ENCODE measurements around the gene CHAF1A.

CHAF1A gene

GRCh38 chr19:4402171-4403004, at the start of gene CHAF1A:
TSS of gene CHAF1A (plus strand) at chr19:4402640. CDS start at chr19:4402763, 123 bp downstream.
- DNase-seq (ENCODE audit: low spot score): peak; percentile 100

GRCh38 chr19:4352701-4353121, 49.7 kb upstream of the CHAF1A start:
- DNase-seq (ENCODE audit: low spot score): peak; percentile 85

DNA sequence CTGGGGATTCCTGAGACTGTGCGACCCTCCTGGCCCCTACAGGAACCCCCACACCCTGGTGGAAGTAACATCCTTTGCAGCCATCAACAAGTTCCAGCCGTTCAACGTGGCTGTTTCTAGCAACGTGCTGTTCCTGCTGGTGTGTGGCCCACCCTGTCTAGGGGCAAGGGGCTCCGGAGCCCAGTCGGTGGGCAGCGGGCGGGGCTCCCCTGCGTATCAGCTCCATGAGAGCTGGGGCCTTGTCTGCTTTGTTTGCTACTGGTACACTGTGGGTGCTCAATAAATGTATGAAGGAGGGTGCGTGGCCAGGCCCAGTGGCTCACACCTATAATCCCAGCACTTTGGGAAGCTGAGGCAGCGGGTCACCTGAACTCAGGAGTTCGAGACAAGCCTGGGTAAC, 48.2 kb upstream of the CHAF1A start:
- no peak for DNase-seq (ENCODE audit: low spot score)

DNA sequence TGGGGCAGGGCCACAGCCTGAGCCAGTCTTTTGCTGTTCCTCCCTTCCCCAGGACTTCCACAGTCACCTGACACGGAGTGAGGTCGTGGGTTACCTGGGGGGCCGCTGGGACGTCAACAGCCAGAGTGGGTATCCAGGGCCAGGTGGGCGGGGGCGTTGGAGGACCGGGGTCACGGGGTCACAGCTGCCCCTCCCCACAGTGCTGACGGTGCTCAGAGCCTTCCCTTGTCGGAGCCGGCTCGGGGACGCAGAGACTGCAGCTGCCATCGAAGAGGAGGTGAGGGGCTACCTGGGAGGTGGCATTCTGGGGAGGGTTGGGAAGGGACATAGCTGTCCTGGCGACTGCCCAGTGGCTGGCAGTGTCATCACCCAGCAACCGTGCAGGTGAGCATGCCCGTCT, 47.5 kb upstream of the CHAF1A start:
- no peak for DNase-seq (ENCODE audit: low spot score)

DNA sequence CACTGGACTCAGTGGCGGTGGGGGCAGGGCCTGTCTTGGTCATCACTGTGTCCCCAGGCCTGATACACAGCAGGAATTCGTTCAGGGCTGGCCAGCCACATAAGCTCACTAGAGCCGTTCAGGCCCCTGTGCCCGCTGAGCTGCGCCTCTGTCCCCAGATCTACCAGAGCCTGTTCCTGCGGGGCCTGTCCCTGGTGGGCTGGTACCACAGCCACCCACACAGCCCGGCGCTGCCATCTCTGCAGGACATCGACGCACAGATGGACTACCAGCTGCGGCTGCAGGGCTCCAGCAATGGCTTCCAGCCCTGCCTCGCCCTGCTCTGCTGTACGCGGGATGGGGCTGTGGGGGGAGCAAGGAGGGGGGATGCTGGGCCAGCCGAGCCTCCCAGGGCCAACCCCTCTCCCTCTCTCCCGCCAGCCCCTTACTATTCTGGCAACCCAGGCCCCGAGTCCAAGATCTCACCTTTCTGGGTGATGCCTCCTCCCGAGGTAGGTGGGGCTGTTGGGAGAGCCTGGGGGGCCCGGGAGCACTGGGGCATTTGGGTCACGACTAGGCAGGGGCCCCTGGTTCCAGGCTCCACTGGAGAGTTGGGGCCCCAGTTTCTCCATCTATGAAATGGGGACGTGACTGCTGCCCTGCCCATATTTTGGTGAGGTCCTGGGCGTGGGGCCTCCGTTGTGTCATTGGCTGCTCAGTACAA, 45.2 kb upstream of the CHAF1A start:
- DNase-seq (ENCODE audit: low spot score): no peak

DNA sequence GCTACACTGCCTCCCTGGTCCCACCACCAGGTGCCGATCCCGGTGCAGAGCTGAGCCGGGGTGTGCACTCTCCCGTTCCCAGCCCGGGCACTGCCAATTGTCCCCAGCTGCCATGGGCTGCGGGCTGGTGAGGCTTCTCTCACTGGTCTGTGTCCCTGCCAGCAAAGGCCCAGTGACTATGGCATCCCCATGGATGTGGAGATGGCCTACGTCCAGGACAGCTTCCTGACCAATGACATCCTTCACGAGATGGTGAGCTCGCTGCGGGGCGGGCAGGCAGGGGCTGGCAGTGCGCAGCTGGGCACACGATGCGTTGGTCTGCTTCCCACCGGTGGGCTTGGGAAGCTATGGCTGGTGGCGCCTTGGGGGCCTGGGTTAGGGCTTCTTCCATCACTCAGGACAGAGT, 44.5 kb upstream of the CHAF1A start:
- DNase-seq (ENCODE audit: low spot score): no peak

- DNase-seq (ENCODE audit: low spot score): no peak
Measured at GRCh38 chr19:4358709-4359626, 43.5 kb upstream of the CHAF1A start.

GRCh38 chr19:4359627-4360000, 42.8 kb upstream of the CHAF1A start:
- no peak for DNase-seq (ENCODE audit: low spot score)

DNA sequence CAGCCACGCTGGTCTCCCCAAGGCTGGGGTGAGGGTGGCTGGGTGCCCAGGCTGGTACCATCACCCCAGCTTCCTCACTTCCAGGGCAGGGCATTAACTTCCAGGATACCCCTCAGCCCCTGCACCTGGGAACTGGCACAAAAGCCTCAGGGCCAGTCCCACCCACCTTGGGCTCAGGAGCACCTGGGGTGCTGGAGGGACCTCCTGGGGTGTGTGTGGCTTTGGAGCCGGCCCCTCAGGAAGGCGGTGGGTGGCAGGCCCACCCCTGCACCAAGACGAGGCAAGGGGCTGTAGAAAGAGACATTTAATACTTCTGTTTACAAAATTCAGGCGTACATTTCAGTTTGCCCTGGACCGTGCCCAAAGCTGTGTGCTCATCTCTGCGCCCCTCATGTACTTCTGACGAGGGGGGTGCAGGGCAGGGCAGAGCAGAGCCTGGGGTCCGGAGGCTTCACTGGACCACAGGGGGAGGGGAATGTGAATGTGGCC, 42.3 kb upstream of the CHAF1A start:
- DNase-seq (ENCODE audit: low spot score): no peak

GRCh38 chr19:4360641-4361151, 41.7 kb upstream of the CHAF1A start:
- DNase-seq (ENCODE audit: low spot score): no peak

DNA sequence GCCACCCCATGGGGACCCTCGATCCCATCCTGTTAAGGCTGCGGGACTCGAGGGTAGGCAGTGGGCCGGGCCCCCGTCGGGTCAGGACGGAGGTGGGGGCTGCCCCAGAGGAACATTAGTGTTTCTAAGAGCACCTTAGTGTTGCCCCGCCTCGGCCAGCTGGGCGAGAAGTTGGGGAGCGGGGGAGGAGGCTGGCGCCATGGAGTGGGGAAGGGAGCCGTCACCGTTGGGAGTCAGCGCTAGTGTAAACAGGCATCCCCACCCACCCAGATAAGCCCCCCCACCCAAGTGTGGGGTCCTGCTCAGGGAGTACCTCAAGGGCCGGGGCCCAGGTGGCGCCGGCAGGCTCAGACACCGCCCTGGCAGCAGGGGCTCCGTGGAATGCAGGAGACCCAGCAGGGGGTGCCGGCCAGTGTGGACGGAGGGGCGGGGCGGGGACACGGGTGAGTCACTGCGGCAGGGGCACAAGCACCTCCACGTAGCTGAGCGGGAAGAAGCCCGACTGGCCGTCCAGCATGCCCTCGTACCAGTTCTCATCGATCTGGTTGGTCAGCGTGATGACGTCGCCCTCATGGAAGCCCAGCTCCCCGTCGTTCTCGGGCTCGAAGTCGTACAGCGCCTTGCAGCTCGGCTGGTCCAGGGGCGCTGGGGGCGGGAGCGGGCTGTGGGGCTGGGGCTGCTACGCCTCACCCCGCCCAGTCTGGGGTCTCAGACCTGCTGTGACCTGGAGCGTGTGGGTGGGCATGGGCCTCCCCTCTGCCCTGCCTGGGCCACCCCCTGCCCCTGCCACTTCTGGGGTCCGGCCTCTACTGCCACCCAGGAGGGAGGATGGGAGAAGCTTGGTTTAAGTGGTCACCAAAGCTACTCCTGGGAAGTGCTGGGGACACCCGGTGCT, 41.0 kb upstream of the CHAF1A start:
- no peak for DNase-seq (ENCODE audit: low spot score)

DNA sequence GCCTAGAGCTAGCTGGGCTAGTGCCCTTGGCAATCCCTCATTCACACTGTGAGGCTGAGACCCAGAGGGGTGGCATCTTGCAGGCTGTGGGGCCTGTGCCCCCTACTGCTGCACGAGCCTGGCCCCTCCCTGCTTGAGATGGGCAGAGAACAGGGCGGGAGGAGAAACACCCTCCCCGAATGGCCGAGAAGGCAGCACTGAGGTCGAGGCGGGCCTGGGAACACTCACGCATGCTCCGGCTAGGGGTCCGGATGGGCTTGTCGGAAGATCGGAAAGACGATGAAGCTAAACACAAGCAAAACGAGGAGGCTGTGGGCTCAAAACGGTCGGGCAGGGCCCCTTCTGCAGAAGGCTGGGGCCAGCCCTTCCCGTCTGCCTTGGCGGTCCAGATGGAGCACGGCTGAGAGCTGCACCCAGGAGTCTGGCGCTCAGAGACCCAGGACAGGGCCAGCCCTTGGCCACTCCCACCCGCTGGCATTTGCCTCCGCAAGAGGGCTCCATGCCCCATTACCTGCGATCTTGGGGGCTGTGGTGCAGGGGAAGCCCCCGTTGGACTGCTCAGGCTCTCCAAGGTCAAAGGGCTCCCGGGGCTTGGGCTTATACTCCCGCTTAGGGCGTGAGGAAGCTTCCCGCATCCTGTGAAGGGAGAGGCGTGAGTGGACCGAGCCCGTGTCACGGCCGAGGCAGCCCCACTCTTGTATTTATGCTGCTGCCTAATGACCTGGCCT, 40.2 kb upstream of the CHAF1A start:
- DNase-seq (ENCODE audit: low spot score): no peak

- no peak for DNase-seq (ENCODE audit: low spot score)
Measured at GRCh38 chr19:4362831-4363545, 39.5 kb upstream of the CHAF1A start.

DNA sequence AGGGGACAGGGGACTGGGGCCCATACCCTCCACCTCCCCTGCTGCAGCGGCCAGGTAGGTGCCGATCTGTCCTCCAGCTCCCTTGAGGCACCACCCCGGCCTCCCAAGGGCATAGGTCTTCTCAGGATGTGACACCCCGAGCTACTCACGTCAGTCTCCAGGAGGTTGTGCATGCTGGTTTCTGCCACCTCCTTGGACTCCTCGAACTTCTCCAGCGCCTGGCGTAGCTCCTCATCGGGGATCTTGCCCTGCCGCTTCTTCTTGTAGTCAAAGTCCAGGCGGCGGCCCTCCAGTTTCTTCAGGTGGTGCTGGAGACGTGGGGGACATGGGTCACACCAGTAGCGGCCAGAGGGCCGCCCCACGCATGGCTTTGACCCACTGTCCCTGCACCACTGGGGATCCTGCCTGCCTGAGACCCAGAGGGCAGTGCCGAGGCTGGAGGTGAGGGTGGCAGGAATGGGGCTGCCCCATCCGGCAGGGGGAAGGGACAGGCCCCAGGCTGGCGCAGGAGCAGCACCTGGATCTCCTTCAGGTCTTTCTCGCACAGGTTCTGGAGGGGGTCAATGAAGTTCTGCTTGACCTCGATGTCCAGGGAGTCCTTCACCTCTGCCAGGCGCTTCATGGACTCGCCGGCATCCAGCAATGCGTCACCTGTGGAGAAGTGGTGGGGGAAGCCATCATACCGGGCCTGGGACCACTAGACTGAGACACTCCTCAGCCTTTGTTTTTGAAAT, 38.7 kb upstream of the CHAF1A start:
- DNase-seq (ENCODE audit: low spot score): no peak

- DNase-seq (ENCODE audit: low spot score): no peak
Measured at GRCh38 chr19:4365341-4365740, 37.1 kb upstream of the CHAF1A start.

DNA sequence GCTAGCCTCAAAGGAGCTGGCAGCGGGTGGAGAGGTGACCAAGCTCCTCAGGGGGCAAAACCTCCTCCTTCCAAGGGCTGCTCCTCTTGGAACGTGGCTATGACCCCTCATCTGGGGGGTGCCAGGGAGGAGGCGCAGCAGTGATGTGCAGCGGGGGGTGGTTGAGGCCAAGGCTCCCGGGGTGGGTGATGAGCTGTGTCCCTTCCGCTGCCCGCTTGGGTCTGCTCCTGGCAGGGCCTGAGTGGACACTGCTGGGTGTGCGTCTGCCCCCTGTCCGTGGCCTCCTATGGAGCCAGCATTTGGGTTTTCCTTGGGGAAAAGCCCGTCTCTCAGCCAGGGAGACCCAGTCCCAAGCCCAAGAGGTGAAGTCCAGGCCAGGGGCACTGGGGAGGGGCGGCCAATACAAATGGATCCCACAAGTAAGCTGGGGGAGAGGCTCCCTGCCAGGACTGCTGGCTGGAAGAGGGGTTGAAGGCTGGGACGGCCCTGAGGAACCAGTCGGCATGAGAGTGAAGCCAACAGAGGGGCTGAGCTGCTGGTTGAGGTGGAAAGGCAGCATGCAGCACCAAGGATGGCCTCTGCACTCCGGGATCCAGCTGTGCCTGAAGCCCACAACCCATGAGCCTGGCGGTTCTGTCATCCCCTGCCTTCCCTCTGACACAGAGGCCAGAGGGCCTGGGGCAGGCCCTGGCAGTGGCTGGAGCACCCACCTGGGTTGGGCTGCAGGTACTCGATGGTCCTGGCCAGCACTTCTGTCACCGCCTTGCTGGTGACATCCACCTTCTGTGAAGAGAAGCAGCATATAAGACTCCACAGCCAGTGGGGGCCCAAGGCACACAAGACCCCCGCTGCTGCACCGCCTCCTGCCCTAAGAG, 36.4 kb upstream of the CHAF1A start:
- no peak for DNase-seq (ENCODE audit: low spot score)

DNA sequence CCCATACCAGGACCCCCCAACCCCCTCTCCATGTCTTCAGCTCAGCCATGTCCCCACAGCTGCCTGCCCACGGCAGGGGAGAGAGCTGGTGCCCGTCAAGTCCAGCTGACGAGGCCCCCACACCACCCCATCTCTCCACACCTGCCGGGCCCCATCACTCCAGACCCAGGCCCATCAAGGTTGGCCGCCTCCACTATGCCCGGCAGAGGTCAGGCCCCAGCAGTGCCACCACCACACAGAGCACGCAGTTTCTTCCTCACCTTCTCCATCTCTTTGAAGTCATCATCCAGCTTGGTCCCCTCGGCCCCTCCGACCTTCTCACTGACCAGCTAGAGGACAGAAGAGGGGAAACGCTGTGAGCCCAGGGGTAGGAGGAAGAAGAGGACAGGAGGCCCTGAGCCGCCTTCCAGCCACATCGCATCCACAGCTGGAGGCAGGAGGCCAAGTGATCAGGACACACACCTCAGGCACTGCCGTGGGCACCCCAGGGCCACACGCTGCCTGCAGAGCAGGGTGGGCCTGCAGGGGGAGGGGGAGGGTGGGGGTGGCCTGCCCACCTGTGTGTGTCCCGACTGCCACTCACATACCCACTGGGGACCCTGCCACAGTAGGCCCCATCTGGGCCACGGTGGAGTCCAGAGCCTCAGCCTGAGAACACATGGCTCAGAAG, 35.6 kb upstream of the CHAF1A start:
- no peak for DNase-seq (ENCODE audit: low spot score)

Data from GM03348 (cell line).